GM21786 (cell line): ENCODE results near the gene WLS.
A peak's percentile ranks its signal among the peaks of the same experiment; 100 is the strongest.

Source experiments
- ATAC-seq: cut with Tn5 transposase; IDR thresholded peaks from one replicate; pipeline ENCODE4 v1.9.1; 2021; ENCODE audit not compliant: unreplicated experiment

The WLS gene

DNA sequence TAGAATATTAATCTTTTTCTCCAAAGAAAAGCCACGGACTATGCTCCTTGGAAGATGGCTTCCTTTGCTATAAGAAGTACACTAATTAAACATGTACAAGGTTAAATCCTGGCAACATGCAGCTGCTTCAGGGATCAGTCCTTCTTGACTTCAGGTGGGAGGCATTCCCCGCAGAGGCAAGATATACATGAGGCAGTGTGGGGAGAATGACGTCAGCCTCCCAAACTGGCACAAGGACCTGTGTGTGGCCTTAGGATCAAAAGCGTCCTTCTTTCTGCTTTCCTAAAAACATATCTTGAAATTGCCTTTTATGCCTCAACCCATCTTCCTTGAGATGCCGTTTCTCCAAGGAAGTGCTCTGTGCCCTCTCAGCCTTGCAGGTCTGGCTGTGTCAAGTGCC, 90.3 kb downstream of the WLS start:
- ATAC-seq, result no peak

DNA sequence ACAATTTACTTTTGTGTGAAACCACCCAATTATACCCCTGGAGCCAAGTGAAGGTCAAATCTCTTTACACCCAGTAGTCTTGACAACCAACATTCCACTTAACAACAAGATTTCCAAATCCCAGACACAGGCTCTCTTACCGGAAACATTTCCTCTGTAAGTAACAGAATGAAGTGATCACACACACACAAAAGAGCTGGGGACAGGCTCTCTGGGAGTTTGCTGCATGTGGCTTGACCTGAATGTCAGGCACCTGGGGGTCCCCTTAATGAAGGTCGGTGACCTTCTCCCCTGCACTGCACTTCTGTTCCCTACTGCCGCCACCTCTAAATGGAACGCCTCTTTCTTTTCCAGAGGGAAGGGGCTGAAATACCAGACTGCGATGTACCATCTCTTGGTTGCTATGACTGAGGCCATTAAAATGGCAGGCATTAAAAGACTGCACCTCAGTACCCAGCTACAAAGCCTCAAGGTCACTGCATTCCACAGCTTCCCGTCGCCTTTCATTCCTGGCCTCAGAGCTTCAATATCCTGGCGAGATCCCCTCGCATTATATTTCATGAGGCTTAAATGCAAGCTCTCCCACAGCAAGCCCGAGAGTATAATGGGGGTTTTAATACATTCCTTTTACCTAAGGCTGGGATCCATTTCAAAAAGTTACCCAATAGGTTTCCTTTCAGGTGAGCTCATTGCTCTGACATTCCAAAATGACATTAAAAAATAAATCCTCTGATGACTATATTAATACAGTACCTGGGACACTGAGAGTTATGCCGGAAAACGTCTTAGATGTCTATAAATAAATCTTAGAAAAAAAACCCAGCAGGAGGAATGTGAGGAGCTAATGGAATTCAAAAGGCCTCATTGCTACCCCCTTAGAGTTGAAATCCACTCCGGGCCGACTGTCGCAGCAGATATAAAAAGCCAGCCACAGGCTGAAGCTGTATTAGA, 91.0 kb downstream of the WLS start:
- no peak for ATAC-seq

DNA sequence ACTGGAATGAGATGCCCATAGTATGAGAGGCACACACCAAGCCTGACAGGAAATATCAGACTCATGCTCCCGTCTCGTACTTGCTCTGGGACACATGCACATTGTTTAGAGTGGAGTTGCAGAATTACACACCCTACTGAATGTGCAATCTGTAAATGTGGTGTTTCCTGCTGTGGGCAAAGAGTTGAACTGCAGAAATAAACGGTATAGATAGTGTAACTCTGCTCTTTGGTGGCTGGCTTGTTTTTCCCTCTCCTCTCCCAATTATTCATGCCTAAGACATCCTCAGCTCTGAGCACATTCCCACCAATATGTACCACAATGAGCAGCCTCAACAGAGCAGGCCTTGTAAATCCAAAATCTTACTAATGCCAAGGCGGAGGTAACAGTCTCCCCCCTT, 91.8 kb downstream of the WLS start:
- no peak for ATAC-seq

DNA sequence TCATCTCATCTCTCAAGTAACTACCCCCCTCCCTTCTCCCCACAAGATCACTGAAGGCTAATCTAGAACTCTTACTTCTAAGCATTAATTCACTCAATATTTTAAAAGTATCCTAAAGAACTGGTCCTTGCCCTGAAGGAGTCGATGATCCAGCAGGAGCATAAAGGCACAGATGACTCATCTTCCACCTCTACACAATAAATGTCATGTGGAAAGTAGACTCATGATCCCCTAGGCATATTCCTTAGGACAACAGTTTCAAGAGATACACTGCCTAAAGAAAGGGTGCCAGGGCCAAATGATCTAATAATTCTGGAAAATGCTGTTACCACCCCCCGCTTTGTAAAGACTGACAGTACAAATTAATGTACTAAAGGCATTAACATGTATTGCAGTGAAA, 96.1 kb downstream of the WLS start:
- ATAC-seq, result no peak

DNA sequence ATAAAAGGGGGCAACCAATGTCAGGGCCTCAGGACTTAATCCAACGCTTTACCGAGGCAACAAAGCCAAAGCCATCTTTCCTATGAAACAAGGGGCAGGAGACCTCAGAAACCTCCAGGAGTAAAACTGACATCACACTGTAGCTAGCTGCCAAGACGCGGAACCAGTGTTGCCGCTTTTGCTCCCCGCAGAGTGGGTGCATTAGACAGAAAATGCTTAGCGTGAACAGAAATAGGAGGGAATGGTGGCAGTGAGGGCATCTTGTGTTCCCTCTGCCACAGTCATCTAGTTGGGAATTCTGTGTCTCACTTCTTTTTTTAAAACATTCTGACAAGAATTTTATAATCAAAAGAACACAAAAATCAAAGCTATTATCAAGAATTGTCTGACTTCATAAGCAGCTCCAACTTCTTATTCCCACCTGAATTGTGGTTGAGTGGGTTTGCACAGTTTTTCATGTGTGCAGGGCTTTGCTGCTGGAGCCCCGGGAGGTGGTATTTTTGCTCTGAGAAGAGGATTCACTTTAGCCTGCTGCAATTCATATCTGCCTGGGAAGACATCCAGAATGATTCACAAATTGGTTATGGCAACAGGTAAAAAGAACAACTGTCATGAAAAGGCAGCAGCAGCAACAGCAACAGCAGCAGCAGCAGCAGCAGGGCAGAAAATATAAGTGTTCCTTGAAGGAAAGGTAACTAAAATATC, 99.7 kb downstream of the WLS start:
- no peak for ATAC-seq

DNA sequence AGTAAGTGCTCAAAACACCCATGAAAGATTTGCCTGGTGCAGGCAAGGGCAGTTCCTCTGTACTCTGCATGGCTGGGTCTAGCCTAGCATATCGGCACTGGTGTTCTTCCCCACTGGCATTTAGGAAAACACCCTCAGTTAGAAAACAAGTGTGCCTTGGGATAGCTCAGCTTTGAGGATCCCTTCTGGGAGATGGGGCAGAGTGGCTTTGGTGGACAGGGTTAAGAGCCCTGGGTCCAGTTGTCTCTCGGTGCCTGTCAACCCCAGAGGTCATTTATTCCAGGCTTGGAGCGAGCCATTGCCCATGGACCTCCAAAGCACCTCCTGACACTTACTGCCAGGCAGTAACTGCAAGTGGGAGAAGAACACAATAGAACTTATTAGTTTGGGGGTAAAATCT, 101.1 kb downstream of the WLS start:
- ATAC-seq, result no peak

DNA sequence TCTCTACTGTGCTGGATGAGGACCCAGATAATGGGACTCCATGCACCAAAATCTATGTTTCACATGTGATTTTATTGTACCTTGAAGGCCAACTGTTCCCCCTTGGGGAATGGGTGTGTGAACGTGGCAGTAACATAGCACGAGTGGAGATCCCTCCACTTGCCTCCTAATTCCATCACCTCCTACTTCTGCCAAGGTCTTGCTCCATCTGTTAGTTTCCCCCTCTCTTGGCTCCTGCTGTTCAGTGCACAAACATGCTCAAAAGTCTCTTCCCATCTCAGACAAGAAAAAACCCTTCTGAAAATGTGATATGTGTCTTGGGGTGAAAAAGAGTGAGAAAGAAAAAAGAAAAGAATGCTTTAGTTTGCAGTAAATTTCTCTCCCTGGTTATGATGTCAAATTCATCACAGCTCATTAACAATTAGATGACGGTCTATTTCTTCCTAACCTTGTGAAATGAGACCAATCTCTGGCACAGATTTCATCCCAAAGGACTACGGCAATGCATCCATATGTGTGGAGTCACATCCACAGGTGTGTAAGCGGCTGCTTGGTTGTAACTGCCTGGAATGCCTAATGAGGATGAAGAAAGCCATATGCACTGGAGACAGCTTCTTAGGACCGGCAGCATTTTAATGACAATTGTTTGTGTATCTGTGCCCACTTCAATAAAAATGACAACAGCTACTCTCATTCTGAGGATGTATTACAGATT, 102.6 kb downstream of the WLS start:
- no peak for ATAC-seq

DNA sequence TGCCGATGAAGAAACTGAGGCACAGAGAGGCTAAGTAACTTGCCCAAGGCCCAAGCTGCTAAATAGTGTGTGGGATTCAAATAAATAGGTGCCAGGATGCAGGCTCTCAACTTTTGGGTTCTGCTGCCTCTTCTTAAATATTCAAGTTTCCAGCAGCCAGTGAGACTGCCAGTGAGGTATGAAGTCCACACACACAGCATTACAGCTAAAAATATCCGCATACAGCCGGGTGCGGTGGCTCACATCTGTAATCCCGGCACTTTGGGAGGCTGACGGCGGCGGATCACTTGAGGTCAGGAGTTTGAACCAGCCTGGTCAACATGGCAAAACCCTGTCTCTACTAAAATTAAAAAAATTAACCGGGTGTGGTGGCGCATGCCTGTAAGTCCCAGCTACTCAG, 103.5 kb downstream of the WLS start:
- no peak for ATAC-seq

DNA sequence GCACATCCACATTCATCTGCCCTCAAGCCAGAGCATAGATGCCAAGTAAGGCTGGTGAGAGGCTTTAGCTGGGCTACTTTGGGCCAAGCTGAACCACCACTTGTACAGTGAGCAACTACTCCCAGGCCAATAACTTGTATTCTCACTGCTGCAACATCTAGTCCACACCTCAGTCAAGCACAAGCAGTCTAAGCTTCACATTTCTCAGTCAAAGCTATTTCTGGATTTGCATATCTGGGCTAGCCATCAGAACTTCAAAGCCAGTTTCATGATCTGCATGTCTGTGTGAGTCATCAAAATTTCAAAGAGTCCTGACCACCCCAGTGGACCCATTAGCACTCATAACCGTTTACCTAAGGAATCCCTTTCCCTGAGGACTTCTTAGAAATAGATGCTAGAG, 104.2 kb downstream of the WLS start:
- ATAC-seq, result peak; percentile 70

DNA sequence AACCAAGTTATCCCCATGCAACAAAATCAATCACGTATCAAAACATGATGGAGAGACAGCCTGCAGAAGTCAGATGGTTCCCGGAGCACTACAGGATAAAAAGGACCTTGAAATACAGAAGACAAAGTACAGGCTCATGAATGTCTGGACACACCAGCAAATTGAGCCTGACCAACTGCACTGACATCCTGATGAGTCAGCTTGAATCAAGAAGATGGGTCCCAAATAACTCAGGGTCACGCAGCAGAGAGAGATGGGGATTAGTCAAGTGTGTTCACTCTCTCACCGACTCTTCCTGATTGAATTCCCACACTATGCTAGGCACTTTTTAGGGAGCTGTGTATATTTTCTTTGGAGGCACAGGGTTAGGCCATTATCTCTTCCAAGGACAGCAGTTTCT, 110.8 kb downstream of the WLS start:
- ATAC-seq, result no peak

DNA sequence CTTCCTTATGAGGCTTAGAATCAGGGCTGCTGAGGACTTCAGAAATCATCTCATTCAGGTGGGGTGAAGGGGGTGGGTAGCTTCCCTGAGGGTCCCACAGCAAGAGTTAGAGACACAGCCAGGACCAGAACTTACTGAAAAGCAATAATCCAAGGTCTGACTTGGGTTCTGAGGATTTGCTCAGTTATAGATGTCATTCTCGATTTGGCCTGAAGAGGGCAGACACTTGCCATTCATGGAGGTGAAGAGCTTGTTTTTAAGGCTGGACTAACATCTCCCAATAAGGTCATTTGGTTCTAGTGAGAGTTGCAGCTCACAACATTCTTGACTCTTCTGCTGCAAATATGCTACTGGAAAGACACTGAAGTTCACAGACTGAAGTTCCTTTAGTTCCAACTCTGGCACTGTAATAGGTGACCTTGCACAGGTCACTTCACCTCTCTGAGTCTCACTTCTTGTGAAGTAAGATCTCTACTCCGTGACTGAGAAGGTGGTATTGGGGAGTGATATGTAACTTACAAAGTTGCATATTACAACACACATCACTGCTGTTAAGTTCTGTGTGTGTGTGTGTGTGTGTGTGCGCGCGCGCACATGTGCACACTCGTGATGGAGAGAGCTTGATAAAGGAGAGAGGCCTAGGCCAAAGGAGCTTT, 112.1 kb downstream of the WLS start:
- peak; percentile 68 for ATAC-seq

DNA sequence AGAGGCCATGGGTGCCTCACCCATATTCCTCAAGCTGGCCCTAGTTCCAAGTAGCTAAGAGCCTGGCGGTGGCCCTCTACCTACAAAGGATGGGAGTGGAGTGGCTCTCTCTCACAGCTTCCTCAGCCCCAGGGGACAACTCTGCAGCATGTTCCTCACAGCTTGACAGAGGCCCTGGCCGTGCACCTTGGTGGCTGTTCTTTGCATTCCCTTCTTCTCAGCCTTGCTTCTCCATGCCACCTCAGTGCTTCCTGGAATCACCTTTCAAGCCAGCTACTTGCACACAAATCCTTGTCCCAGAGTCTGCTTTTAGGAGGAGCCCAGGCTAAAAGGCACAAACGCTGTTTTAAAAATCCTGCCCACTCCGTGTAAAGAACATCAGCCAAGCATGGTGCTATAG, 112.9 kb downstream of the WLS start:
- ATAC-seq, result no peak

DNA sequence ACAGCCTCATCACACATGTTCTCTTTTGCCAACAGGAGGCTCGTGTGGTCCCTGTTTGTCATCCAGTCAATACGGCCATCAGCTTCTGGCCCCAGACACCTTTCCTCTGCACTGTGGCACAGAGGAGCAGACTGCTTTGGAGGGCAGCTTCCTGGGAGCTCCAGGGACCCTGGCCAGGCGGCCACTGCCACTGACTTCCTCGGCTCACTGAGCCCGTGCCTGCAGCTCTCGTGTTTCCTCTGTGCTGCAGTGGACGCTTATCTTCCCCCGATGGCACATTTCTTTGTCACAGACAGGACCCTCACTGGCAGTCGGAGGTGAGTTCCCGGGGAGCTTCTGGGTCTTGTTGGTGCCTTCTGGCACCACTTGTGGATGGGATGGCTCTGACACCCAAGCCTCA, 114.9 kb downstream of the WLS start:
- no peak for ATAC-seq

DNA sequence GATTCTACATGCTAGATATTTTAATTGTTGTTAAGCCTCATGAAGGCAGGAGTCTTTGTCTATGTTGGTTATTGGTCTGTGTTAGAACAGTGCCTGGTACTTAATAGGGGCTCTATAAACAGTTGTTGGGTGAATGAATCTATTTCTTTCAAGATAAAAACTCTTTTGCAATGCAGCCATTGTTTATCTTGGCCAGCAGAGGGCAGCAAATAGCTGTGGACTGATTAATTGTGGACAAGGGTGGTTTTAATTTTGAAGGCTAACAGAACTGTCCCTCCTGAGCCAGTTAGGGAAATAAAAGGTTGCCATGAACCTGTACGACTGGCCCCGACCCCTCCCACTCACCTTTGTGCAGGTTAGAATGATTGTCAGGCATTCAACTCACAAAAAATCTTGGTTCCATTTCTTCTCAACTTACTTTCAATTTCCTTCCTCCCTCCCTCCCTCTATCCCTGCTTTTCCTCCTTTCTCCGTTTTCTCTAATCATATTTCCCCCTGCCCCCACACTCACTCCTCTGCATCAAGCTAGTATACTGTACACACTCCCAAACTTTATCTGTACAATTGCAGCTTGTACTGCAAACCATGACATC, 115.6 kb downstream of the WLS start:
- ATAC-seq, result no peak

DNA sequence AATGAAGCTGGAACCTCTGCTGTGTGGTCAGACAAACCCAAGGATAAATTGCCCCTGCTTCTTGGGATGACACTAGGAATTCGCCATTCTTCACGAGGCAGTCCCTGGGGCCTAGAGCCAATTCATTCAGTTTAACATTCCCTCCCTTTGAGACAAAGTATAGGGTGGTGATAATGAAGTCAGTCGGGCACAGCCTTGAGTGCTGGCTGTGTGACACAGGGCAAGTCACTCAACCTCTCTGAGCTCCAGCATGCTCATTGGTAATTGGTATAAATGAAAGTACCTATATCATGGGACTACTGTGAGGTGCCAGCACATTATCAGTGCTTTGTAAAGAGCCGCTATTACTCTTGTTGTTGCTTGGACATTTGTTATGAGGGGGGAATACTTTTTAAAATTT, 117.0 kb downstream of the WLS start:
- no peak for ATAC-seq

DNA sequence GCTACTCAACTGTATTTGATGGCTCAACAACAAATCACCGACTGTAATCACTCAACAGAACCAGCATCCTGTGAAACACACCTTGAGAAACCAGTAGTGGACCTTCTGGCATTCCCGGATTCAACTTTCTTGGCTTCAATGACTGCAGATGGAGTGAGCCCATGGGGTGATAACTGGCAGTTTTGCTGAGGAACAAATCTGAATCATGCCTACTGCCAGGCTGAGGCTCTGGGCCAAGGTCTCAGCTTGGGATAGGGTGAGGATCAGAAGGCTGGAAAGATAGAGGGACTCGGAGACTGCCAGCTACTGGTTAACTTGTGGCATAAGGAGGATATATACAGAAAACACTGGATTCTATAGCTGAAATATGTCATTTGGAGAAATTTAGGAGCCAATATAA, 118.4 kb downstream of the WLS start:
- ATAC-seq, result no peak

DNA sequence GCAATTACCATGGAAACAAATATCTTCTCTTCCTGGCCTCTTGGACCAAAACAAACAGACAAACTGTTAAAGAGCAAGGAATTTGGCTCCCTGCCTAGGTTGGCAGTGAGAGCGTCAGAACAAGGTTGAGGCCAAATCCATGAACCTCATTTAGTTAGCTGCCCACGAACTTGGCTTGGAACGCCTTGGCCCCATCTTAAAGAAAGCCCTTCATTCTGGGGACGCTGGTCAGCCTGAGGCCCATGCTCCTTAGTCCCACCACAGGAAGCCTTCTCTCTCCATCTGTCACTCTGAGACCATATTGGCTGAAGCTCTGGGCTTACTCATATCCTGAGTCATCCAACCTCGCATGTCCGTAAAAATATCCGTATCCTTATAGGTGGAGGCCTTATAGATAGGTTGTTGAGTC, 119.5 kb downstream of the WLS start:
- no peak for ATAC-seq

DNA sequence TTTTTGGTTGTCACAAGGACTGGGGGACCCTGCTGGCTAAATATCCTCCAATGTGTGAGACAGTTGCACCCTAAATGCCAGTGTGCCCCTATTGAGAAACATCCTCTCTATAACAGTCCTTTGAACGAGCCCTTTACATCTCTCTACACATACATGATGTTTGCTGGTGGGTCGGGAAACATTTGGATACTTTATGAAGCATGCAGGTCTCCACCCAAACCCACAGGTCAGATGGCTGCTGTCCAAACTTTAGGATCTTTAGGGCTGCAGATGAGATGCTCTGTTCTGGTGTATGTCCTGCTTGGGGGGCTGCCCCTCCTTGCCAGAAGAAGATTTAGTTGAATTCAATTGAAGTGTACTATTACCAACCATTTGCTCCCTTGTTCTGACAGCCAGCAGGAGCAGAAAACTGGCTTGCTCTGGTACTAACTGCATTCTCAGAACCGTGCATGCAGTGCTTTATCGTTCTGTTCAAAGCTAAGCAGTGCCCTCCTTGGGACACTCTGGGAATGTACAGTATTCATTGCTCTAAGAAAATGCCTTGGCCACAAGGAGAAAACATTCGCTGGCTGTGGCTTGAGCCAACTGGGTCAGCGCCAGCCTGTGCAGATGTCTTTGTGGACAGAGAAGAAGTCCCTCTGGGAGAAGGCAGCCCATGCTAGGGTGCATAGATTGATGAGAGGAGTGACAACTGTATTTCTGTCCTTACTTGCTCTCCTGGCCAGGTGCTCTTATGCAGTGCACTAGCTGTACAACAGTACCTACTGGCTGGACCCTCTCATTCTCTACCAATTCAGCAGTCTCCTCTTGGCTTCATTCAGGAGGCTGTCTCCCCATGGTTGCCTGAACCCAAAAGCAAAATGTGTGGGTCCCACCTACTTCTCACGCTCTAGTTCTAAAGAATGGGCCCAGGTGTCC, 120.5 kb downstream of the WLS start:
- ATAC-seq, result no peak

DNA sequence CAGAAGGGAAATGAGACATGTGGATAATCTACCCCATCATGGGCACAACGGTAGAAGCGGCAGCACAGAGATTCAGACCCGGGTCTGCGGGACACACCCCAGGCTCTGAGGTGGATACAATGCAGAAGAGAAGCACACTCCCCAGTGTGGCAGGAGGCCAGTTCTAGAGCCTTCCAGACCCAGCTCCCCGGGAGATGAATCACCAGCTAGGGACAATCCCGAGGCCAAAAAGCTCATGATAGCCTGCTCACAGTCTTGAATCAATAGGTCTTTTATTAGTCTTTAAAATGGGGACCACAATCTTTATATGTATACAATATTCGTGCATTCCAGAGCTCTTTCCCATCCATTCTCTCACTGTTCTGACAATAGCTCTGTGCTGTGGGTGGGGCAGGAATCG, 124.6 kb downstream of the WLS start:
- ATAC-seq, result no peak
